Peyer's patch (tissue), 4 donors: ENCODE measurements around the gene GPC5.

Experiments used
- CTCF ChIP-seq, 6 experiments: fragments of 450-650 bp in 4 of 6; fragments of 200-600 bp in 2 of 6; sonication (generic) in 1 of 6; IDR thresholded peaks; one replicate each; pipeline ENCODE4 v1.5.1; 2017 to 2019; ENCODE audit warnings: antibody characterized with exemption in 6 of 6, mild to moderate bottlenecking in 3 of 6, moderate library complexity in 1 of 6
- POLR2A ChIP-seq, 2 donors: fragments of 450-650 bp; IDR thresholded peaks; one replicate each; pipeline ENCODE4 v1.5.1; 2017; ENCODE audit warnings: antibody characterized with exemption in 2 of 2, mild to moderate bottlenecking in 2 of 2, moderate library complexity in 2 of 2

- no peak for TF ChIP-seq CTCF (IDR thresholded peaks at IDR 0.05)
- no peak for TF ChIP-seq POLR2A (IDR thresholded peaks at IDR 0.05)
Measured at GRCh38 chr13:92362717-92363116, 964.3 kb downstream of the GPC5 start.
